ENCODE results near the gene FKBP2.

The FKBP2 gene

DNA sequence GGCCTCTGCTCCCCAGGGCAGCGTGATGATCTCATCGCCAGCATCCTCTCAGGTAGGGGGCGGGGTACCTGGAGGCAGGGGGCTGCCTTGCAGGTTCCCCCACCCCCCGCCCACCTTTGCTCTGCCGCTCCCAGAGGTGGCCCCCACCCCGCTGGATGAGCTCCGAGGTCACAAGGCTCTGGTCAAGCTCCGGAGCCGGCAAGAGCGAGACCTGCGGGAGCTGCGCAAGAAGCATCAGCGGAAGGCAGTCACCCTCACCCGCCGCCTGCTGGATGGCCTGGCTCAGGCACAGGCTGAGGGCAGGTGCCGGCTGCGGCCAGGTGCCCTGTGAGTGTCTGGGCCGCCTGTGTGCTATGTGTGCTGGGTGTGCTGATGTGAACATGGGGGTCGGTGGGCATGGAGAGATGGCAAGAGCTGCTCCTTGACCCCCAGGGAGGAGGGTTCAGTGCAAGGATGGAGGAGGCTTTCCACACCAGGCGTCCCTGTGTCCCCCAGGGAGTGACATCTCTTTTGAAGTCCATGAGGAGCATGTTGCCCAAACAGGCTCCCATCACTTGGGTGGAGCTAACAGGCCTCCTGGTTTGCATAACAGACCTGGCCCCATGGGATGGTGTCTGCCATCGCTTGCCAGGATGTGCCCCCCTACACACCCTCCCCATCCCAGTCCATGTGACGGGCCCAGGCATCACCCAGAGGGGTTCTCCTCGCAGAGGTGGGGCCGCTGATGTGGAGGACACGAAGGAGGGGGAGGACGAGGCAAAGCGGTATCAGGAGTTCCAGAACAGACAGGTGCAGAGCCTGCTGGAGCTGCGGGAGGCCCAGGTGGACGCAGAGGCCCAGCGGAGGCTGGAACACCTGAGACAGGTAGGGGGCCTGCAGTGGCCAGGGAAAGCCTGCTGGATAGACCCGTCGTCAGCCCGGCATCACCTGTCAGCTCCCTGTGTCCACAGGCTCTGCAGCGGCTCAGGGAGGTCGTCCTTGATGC is 24.6 kb downstream of the FKBP2 start:
- no peak for DNase-seq

DNA sequence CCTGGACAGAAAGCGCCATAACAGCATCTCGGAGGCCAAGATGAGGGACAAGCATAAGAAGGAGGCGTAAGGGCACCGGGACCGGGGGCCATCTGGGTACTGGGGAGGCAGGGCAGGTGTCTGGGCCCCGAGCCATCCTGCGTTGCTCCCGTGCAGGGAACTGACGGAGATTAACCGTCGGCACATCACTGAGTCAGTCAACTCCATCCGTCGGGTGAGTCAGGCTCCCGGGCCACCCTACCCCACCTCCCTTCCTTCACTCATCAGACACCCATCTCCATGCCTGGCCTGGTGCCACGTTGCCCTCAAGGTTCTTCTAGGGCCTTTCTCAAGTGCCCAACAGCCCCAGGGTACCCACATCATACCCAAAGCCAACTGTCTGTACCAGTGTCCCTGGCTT is 25.4 kb downstream of the FKBP2 start:
- DNase-seq, result no peak

DNA sequence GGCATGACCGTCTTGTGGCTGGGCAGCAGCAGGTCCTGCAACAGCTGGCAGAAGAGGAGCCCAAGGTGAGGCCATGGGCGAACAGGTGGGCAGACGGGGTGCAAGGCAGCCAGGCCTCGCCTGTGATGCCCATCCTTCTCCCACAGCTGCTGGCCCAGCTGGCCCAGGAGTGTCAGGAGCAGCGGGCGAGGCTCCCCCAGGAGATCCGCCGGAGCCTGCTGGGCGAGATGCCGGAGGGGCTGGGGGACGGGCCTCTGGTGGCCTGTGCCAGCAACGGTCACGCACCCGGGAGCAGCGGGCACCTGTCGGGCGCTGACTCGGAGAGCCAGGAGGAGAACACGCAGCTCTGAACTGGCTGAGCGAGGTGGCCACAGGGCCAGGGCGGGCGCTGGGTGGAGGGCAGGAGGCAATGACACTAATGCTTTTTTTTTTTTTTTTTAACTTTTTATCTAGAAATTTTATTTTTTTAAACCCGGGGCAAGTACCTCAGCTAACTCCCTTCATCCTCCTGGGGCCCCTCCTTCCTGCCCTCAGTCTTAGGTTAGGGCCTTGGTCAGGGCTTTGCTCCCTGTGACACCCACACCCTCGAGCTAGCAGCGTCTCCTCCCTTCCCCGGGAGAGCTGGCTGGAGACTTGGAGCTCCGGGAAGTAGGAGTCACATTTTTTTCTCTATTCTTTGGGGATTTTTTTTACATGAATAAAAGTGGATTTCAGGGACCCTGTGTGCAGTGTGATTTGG is 26.5 kb downstream of the FKBP2 start:
- DNase-seq, result no peak

DNA sequence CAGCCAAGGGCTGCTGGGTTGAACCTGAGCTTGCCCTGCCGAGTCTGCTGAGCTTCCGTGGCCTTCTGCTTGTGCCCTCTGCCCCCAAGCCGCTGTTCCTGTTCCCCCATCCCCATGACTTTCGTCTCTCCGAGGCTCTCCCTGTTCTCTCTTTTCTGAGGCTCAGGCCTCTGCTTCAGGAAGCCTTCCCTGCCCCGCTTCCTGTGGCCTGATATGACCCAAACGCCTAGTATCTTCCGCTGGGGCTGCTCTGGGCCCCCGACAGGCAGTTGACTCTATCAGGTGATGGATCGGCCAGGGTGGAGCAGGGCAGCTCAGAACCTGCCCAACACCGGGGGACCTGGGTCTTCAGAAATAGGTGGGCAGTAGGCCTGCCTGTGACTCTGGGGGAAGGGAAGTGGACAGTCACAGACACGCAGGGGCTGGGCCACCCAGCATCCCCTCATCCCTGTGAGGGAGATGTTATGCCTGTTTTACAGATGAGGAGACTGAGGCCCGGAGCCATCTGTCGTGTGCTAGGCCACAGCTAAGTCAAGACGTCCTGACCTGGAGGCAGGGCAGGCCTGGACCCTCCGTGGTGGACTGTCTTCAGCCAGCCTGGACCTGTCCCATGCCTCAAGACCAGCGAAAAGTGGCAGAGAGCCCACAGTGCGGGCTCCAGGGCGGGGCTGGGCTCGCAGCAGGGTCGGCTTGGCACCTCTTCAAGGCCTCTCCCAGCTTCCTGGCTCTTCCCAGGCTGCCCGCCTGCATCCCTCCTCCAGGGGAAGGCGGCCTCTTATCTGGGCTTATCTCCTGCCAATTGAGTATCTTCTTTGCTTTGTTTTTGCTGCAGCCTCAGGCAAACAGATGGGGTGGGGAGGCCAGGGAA is 27.4 kb downstream of the FKBP2 start:
- peak; percentile 71 for DNase-seq

DNA sequence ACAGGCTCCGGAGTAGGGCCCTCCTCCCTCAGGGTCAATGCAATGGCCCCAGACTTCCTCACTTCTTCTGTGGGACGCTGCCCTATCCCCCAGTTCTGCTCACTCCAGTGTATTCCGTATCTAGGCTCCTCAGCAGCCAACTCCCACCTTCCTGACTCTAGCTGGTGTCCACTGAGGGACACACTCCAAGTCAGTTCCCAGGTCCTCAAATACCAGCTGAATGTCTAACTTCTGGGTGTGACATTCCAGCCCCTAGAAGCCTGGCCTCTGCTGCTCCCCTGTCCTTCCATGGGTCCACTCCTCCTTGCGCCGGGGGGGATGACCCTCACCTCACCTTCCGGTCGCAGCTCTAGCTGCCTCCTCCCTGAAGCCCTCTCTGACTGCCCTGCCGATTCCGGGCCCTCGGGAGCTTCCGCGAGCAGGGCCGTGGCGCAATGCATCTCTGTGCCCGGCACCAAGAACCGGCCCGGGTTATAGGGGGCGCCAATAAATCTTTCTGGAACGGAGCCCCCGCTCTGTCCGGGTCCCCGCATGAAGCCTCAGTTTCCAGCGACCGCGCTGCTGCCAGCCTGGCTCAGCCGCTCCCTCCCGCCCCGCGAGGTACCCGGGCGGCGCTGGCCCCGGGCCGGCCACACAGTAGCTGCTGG is 28.1 kb downstream of the FKBP2 start:
- DNase-seq, result peak; percentile 67

DNA sequence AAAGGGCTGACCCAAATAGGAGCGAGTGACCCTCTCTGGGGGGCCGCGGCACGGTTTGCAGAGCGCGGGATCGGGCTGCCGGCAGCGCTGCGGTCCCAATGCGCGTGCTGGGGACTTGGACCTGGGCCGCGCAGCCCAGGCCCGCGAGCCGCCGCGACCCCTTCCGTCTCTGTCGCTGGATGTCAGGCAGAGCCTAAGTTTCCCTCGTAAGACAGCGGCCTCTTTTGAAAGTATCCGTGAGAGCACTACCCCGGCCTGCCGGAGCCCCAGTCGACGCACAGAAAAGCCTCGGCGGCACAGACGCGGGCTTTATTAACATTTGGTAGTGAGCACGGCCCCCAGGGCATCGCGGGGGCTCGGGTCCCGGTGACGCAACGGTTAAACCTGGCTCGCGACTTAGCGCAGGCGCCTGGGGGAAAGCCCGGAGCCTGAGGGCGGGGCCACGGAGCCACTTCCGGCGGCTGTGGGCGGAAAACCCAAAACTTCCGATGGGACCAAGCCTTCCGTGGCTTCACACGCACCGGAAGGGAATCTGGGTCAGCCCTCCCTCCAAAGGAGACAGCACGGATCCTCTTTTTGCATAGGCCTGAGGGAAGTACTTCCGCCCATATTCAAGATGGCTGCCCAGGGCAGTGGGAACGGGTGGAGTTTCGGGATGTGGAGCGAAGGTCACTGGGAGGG is 28.8 kb downstream of the FKBP2 start:
- DNase-seq, result peak; percentile 99

DNA sequence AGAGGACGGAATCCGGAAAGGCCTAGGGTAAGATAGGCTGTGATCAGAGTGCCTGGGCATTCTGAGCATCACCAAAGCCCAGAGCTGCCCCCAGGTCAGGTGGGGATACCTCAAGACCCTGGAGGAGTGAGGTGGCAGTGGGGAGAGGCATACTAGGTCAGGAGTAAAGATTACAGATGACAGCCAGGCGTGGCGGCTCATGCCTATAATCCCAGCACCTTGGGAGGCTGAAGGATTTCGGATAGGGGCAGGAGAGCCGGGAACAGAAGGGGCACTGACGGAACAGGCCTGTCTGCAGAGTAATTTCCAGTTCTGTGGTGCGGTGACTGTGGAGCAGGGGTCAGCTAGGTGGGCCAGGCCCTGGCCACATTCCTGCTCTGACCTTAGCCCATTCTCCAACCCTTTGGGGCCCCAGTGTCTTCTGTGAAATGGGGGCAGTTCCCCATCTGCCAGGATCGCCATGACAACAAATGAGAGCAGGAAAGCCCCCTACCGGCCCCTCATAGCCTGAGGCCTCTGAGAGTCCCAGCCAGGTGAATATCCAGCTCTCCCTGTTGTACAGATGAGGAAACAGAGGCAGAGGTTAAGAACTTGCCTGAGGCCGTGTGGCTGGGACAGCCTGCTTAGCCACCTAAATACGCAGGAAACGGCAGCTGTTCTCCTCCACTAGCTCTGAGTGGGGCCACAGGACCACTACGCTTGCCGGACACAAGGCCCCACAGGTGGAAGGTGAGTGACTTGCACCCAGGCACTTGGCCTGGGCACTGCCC is 34.3 kb downstream of the FKBP2 start:
- no peak for DNase-seq

DNA sequence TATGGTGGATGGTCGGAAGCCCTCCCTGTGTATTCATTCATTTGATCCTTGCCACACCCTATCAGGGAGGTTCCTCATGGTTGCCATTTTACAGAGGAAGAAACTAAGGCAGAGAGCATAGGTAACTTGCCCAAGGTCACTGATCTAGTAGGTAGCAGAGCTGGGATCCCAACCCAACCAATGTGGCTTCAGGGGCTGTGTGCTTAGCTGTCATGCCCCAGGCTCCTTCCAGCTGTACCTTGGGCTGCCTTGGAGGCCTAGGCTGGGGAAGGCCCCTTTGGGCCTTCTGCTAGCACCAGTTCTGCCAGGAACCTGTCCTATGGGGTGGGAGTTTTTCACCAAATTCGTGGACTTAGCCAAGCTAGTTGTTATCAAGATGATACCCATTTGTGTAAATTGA is 34.9 kb downstream of the FKBP2 start:
- no peak for DNase-seq

DNA sequence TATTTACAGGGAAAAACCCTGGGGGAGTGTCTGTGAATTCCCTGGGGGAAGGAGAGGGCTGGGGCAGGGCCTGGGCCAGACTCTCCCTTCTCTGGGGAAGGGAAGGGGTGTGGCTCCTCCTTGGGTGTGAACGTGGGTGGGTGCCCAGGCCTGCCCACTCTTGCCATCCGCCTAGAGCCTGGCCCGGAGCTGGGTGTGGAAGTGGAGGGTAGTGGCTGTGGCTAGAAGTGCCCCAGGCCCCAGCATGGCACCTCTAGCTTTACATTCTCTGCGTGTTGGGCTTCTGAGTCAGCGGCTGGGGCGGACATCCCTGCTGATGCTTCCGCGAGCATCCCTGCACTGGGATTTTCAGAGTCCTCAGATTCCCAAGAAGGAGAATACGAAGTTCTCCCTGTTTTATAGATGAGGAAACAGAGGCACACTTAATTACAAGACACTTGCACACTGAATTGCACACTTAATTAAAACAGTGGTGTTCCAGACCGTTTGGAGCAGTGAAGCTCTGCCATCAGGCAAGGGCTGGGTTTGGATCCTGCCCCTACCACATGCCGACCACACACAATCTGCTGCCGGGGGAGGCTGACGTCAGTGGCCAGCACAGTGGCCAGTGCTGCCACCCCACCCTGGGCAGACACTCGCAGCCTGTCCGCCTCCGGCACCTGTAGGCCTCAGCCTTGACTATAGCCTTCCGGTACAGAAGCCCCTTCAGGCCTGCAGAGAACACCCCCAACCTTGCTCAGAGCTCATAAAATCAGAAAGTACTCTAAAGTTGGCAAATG is 35.9 kb downstream of the FKBP2 start:
- peak; percentile 72 for DNase-seq

DNA sequence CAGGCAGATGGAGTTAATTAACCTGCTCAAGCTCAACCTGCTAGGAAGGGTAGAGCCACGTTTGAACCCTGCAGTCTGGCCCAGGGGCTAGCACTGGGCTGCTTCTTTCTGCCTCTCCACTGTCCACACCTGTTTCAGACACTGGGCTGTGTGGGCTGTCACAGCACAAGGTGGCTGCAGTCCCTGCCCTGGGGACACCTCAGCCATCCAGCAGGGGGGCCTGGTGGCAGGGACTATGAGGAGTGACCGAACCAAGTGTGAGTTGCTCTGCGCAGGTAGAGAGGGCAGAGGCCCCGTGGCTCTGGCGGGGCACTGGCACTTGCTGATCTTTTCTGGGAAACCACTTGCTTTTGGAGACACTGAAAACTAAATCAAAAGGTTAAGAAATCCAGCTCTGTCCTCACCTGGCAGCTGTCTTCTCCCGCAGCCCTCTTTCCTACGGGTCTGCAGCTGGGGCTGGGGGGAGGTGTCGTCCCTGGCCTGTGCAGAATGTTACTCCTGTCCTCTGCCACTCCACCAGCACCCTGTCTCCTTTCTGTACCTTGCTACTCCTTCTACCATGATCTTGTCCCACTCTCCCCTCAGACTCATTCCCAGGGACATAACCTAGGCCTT is 37.8 kb downstream of the FKBP2 start:
- DNase-seq, result no peak

DNA sequence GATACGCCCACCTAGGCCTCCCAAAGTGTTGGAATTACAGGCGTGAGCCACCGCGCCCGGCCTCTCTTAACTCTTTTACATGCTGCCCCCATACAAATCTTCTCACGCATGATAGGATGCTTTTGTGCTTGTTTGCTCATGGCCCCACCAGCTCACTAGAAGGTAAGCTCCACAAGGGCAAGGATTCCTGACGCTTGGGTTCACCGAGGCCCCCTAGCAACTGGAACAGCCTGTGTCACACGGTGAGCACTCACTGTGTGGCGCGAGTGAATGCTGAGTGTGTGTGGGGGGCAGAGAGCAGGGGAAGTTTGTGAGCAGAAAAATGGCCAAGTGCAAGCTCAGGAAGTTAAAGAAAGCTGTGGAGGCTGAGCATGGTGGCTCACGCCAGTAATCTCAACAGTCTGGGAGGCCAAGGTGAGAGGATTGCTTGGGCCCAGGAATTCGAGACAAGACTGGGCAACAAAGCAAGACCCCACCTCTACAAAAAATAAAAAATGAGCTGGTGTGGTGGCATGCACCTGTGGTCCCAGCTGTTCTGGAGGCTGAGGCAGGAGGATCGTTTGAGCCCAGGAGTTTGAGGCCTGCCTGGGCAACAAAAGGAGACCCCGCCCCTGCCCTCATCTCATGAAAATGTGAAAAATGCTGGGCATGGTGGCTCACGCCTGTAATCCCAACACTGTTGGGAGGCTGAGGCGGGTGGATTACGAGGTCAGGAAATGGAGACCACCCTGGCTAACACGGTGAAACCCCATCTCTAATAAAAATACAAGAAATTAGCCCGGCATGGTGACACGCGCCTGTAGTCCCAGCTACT is 41.3 kb downstream of the FKBP2 start:
- DNase-seq, result no peak

DNA sequence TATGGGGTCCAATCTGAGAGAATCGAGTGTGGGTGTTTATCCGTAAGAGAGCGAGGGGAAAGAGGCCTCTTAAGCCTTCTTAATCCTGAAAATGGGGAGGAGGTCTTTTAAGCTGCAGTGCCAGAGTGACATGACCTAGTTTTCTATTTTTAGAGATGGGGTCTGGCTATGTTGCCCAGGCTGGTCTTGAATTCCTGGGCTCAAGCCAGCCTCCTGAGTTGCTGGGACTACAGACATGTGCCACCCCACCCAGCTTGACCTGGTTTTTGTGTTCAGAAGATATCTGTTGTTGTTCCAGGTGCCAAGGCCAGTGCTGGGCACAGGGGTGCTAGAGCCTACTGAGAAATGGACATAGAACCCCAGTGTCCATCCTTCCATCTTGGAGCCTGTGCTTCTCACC is 42.2 kb downstream of the FKBP2 start:
- DNase-seq, result no peak

DNA sequence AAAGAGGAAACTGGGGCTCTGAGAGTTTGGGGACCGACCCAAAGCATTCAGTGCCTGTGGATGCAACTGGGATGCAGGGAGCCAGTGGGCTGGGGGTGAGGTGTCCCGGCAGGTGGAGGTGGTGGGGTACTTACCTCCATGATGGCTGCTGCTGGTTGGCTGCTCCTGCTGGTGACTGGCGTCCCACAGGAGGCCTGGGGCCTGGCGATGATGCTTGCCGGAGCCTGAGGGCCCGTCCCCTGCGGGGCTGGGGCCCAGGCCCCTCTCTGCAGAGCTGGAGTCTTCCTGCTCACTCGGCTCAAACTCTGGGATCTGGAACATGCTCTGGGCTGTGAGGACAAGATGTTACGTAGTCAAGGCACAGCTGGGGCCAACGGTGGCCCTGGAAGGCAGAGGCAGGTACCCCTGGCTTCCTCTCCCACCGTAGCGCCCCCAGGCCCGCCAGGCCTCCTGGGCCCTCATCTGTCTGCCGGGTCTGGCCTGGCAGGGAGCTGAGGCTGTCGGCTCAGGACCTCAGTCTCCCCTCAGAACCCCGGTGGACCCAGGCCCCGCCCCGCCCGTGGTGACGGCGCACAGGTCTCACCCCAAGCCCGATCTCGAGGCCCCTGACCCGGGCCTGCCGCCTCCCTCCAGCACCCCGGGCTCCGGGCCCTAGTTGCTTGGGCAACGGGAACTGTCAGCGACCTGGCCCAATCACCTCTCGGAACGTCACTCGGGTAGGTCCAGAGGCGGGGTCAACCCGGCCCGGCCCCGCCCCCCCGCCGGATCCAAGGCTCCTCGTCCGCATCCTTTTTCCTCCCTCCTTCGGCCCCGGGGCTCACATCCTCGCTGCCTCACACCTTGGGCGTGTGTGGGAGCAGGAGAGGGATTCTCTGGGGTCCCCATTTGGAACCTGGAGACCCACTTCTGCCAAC is 43.4 kb downstream of the FKBP2 start, which contains the start of gene BAD:
BAD (minus strand) TSS at position 618 of the 914 bp plus-strand sequence; CDS start at position 321, 297 bp downstream.
- DNase-seq, result peak; percentile 98

DNA sequence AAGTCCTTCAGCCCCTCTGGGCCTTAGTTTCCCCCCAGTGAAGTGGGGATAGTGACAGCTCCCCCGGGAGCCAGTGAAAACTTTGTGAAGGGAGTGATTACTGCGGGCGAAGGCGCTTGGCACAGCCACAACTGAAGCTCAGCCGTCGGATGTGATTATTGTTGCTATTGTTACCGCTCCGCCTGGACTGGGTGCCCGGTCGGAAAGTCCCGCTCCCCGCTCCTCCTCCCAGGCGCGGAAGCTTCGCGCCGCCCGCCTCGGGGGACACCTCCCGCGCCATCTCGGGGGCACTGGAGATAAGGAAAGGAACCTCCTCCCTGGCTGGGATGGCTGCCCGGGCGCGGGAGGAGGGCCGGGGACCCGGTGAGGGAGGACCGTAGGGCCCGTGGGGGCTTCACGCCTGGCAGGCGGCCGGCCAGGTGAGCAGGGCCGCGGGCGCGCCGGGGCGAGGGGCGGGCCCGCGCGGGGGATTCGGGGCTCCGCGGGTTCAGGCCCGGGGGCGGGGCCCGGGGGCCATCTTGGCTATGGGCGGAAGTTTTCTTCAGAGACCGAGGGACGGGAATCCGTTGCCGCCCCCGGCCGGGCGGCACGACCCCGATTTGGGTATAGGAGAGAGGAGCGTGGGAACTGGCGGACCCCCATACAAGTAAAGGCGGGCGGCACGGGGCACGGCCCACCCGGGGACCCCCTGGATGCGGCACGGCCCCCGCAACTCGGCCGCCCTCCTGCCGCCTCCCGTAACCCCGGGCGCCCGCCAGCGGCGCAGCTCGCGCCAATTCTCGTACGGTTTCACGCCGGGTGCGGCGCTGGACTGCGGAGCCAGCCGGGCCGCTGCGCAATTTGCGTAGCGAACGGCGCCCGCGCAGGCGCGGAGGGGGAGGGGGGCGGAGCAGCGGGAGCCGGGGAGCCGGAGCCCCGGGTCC is 44.3 kb downstream of the FKBP2 start, which contains the start of gene GPR137:
GPR137 (plus strand) TSS at position 887 of the 923 bp plus-strand sequence. CDS start 677 bp downstream, outside the sequence.
- peak; percentile 89 for DNase-seq

DNA sequence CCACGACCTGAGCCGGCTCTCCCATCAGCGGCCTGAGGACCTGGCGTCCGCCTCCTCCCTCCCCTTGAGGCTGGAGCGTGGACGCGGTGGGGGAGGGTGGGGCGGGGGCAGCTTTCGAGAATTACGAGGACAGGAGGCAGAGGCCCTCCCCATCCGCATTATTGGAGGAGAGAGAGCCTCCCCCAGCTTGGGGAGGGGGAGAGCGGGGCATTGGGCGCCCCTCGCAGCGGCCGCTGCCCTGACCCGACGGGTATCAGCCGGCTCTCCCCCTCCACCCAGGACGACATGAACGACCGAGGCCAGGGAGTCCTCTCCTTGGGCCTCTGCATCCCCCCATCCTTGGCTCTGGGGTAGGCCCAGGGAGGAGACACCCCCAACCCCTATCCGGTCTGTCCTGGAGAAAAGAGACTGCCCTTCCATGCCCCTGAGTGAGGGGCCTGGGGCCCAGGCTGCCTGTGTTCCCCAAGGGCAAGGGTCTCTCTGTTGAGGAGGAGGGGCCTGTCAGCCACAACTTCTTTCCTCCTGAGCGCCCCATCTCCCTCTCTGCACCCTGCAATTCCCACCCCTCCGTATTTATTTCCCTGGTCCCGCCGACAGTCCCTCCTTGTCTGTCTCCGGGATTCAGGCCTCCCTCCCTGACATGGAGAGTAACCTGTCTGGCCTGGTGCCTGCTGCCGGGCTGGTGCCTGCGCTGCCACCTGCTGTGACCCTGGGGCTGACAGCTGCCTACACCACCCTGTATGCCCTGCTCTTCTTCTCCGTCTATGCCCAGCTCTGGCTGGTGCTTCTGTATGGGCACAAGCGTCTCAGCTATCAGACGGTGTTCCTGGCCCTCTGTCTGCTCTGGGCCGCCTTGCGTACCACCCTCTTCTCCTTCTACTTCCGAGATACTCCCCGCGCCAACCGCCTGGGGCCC is 45.2 kb downstream of the FKBP2 start:
- peak; percentile 74 for DNase-seq

Data from hematopoietic multipotent progenitor cell treated with erythropoietin and hydrocortisone succinate and interleukin-3 and kit ligand, for 6 days (in vitro differentiated cells).